CD4-positive, alpha-beta T cell (primary cell): ENCODE results near the gene ZNF483. TPM values are rescaled to one million over a fixed set of nuclear protein-coding genes. Genes with fewer than 3 reads are reported as not detected.

ENCODE experiments used
- ATAC-seq: fragments of 200-7000 bp; cut with Tn5 transposase; one replicate; pipeline ENCODE4 v1.10.0; 2022; ENCODE audit warnings: mild to moderate bottlenecking; ENCODE audit not compliant: poor library complexity
- CTCF ChIA-PET: fragments of 350-600 bp; sonication (Branson Sonifier 250); formaldehyde crosslinking; loops from one replicate; lab custom pipeline; 2021; ENCODE audit warnings: antibody characterized with exemption, inconsistent platforms; lab: Charles Lee
- POLR2A ChIA-PET: fragments of 350-600 bp; sonication (Branson Sonifier 250); formaldehyde crosslinking; loops from one replicate; lab custom pipeline; 2021; ENCODE audit warnings: antibody characterized with exemption, inconsistent platforms; lab: Charles Lee
- DNase-seq, 14 experiments: peaks; one replicate each; pipeline ENCODE4 v3.0.0-alpha.2; 2013 to 2020; ENCODE audit warnings: mixed read lengths in 2 of 14
- H3K27ac ChIP-seq, 2 donors: one replicate each; pipeline versions ENCODE4 v1.5.1 to v1.7.0; 2013; ENCODE audit warnings: low read length in 2 of 2, low read depth in 1 of 2, mild to moderate bottlenecking in 1 of 2
- H3K27me3 ChIP-seq, 2 experiments: 1 replicate in 1 of 2; 2 replicates in 1 of 2; pipeline versions ENCODE4 v1.6.1 to v1.7.0; 2013; ENCODE audit warnings: low read length in 2 of 2, control low read depth in 1 of 2, mild to moderate bottlenecking in 1 of 2, moderate library complexity in 1 of 2; ENCODE audit not compliant: insufficient read depth in 2 of 2, control insufficient read depth in 1 of 2
- H3K36me3 ChIP-seq: one replicate; pipeline ENCODE4 v1.6.1; 2013; ENCODE audit warnings: low read length, control low read depth; ENCODE audit not compliant: insufficient read depth
- H3K4me1 ChIP-seq: one replicate; pipeline ENCODE4 v1.6.1; 2013; ENCODE audit warnings: low read length, control low read depth; ENCODE audit not compliant: insufficient read depth
- H3K4me3 ChIP-seq: one replicate; pipeline ENCODE4 v1.5.1; 2013; ENCODE audit warnings: mild to moderate bottlenecking, low read length, moderate library complexity
- H3K9me3 ChIP-seq, 2 experiments: 1 replicate in 1 of 2; 2 replicates in 1 of 2; pipeline versions ENCODE4 v1.6.1 to v1.7.0; 2013; ENCODE audit warnings: low read length in 2 of 2, mild to moderate bottlenecking in 2 of 2, control low read depth in 1 of 2, moderate library complexity in 1 of 2; ENCODE audit not compliant: control insufficient read depth in 1 of 2, insufficient read depth in 1 of 2
- H3K27ac Mint-ChIP-seq: one replicate; pipeline ENCODE4 v1.8.0; 2020; ENCODE audit warnings: mixed read lengths
- H3K27me3 Mint-ChIP-seq: one replicate; pipeline ENCODE4 v1.8.0; 2021; ENCODE audit warnings: mixed read lengths
- H3K36me3 Mint-ChIP-seq: one replicate; pipeline ENCODE4 v1.8.0; 2021; ENCODE audit warnings: low read depth, mixed read lengths
- H3K4me1 Mint-ChIP-seq: one replicate; pipeline ENCODE4 v1.8.0; 2021; ENCODE audit warnings: low read depth, mixed read lengths
- H3K4me3 Mint-ChIP-seq: one replicate; pipeline ENCODE4 v1.8.0; 2020; ENCODE audit warnings: mild to moderate bottlenecking, mixed read lengths
- H3K9me3 Mint-ChIP-seq: one replicate; pipeline ENCODE4 v1.8.0; 2020; ENCODE audit warnings: mixed read lengths
- intact Hi-C, 2 experiments: fragments of 100-400 bp; cut with DNase I in 1 of 2; cut with micrococcal nuclease in 1 of 2; formaldehyde crosslinking; loops; one replicate each; pipeline versions ENCODE4 v1.15.1 to v1.9.0; 2023 to 2025; cut with DNase I, micrococcal nuclease
- total RNA-seq, 174 experiments: library from RNA in 2 of 174; stranded (reverse) in 2 of 174; gene quantifications; one replicate each; pipeline ENCODE4 v1.2.3 and lab custom pipeline; 2021 to 2026
- TF ChIP-seq, protein P1 (sequence below): fragments of 200-600 bp; IDR thresholded peaks from one replicate; pipeline ENCODE4 v1.8.0; 2022; ENCODE audit warnings: antibody characterized with exemption, mild to moderate bottlenecking

Gene ZNF483
- total RNA-seq, 2 experiments from 2014 or later, result 28.5 to 32.9 TPM

DNA sequence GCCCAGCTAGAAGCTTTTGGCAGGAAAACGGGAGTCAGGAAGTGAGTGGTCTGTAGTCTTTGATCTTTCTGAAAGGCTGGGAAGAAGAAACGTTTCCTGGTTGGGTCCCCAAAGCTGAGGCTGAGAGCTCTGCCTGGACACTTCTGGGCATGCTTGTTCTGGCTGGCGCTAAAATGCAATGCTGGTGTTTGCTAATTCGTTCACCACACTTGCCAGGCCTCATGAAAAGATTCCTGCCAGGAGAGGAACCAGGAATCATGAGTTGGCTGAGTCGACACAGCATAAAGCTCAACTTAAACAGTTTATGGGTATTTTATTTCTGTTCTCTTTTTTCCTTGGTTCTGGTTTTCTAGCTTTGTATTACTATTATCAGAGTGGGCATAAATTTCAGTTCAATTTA, 85.2 kb downstream of the ZNF483 start:
- Histone ChIP-seq H3K36me3 (no peaks in the 10 kb centered on the region), H3K27me3 (peaks cover 0 to 14% of the 10 kb centered on the region in 2 experiments), H3K4me3 (no peak overlapping the region), H3K9me3 (no peaks in the 10 kb centered on the region), H3K4me1 (no peaks in the 10 kb centered on the region), H3K27ac (no peak overlapping the region)
- Mint-ChIP-seq H3K27ac (no peak overlapping the region), H3K4me1 (no peaks in the 10 kb centered on the region), H3K27me3 (peaks cover 47% of the 10 kb centered on the region), H3K9me3 (no peaks in the 10 kb centered on the region), H3K36me3 (no peaks in the 10 kb centered on the region), H3K4me3 (no peak overlapping the region)
- ChIA-PET POLR2A (interaction anchor here (1.1 kb wide), 1 partner anchor 12 kb away, joined by 3 read pairs; no protein-coding TSS in a partner anchor), CTCF (interaction anchor here (1.1 kb wide), 1 partner anchor 13 kb away, joined by 3 read pairs; no protein-coding TSS in a partner anchor)
- TF ChIP-seq, protein P1, sequence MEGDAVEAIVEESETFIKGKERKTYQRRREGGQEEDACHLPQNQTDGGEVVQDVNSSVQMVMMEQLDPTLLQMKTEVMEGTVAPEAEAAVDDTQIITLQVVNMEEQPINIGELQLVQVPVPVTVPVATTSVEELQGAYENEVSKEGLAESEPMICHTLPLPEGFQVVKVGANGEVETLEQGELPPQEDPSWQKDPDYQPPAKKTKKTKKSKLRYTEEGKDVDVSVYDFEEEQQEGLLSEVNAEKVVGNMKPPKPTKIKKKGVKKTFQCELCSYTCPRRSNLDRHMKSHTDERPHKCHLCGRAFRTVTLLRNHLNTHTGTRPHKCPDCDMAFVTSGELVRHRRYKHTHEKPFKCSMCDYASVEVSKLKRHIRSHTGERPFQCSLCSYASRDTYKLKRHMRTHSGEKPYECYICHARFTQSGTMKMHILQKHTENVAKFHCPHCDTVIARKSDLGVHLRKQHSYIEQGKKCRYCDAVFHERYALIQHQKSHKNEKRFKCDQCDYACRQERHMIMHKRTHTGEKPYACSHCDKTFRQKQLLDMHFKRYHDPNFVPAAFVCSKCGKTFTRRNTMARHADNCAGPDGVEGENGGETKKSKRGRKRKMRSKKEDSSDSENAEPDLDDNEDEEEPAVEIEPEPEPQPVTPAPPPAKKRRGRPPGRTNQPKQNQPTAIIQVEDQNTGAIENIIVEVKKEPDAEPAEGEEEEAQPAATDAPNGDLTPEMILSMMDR, result no peak
- intact Hi-C loops, result no loop called here
- ATAC-seq, result no peak
- DNase-seq, result no peak

DNA sequence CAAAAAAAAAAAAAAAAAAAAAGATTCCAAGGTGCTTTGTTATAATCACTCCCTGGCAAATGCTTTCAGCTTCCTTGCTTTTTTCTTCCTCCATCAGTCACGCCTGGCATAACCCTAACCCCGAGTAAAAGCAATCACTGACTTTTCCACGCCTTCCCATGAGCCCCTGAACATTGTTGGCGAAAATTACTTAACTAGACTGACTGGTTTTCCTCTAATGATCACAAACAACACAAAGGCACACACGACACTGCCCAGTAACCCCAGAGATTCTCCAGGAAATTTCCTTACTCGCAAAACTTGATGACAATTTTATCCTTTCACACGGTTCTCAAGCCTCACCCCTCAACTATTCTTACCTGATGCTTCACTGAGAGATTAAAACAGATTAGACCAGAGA, 85.9 kb downstream of the ZNF483 start:
- CTCF ChIA-PET, result interaction anchor here (1.1 kb wide), 1 partner anchor 14 kb away, joined by 3 read pairs; no protein-coding TSS in a partner anchor
- ATAC-seq, result no peak

DNA sequence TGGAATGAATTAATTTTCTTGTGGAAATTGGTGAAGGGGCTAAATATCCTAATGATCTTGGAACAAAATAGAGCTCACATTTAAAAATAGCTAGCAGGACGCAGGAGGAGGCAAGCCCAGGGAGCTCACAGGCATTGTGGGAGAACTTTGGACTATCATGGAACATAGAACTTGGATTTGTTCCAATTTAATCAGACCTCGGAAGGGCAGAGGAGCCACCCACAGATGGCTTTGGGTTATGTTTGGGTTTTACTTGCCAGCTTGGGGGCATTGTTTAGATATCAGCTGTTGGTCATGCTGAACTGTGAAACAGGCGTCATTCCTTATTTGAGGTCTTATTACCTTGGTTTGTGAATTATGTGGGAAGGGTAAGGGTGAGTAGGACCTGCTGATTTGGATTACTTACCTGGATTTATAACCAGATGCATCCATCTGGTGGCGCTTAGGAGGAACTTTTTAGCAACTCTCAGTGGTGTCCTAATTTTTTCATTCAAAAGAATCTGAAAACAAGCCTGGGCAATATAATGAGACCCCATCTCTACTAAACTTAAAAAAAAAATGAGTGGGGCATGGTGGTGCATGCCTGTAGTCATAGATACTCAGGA, 88.6 kb downstream of the ZNF483 start:
- H3K27me3 Mint-ChIP-seq, result peaks cover 52% of the 10 kb centered on the region
- no peaks in the 10 kb centered on the region for H3K36me3 ChIP-seq
- CTCF ChIA-PET, result interaction anchor here (1.5 kb wide), 1 partner anchor 8 kb away, joined by 4 read pairs; no protein-coding TSS in a partner anchor
- H3K9me3 Mint-ChIP-seq, result no peaks in the 10 kb centered on the region
- ATAC-seq, result no peak
- H3K27ac Mint-ChIP-seq, result no peak overlapping the region
- H3K4me3 ChIP-seq, result no peak overlapping the region
- no peak for DNase-seq
- no peaks in the 10 kb centered on the region for H3K4me1 Mint-ChIP-seq
- no peak overlapping the region for H3K4me3 Mint-ChIP-seq
- peaks cover 0 to 18% of the 10 kb centered on the region in 2 experiments for H3K27me3 ChIP-seq
- no peak overlapping the region for H3K27ac ChIP-seq
- intact Hi-C loops, result no loop called here
- H3K36me3 Mint-ChIP-seq, result no peaks in the 10 kb centered on the region
- POLR2A ChIA-PET, result no interaction called here
- TF ChIP-seq, protein P1, result no peak
- no peaks in the 10 kb centered on the region for H3K9me3 ChIP-seq
- H3K4me1 ChIP-seq, result no peaks in the 10 kb centered on the region

More for the DNA sequence above, 85.9 kb downstream of the ZNF483 start:
- intact Hi-C loops, result no loop called here
- no peak overlapping the region for H3K4me3 Mint-ChIP-seq
- TF ChIP-seq, protein P1, result no peak
- no peak overlapping the region for H3K4me3 ChIP-seq
- peaks cover 0 to 18% of the 10 kb centered on the region in 2 experiments for H3K27me3 ChIP-seq
- H3K4me1 ChIP-seq, result no peaks in the 10 kb centered on the region
- POLR2A ChIA-PET, result interaction anchor here (1.1 kb wide), 1 partner anchor 13 kb away, joined by 3 read pairs; no protein-coding TSS in a partner anchor
- H3K36me3 ChIP-seq, result no peaks in the 10 kb centered on the region
- no peak overlapping the region for H3K27ac Mint-ChIP-seq
- peaks cover 49% of the 10 kb centered on the region for H3K27me3 Mint-ChIP-seq
- H3K36me3 Mint-ChIP-seq, result no peaks in the 10 kb centered on the region
- H3K9me3 Mint-ChIP-seq, result no peaks in the 10 kb centered on the region
- DNase-seq, result no peak
- H3K9me3 ChIP-seq, result no peaks in the 10 kb centered on the region
- no peak overlapping the region for H3K27ac ChIP-seq
- no peaks in the 10 kb centered on the region for H3K4me1 Mint-ChIP-seq
